NCI-H2107 (cell line): ENCODE results near the gene PWP2.
"Not testable (repeated sequence)": the region's sequence is repeated elsewhere in the genome, so short reads cannot be mapped to it uniquely, and the experiment has no call there.

Source experiments
- DNase-seq: peaks from one replicate; lab custom pipeline; 2025; lab: John Stamatoyannopoulos, UW

The PWP2 gene

GRCh38 chr21:44163167-44163653 is 56.0 kb downstream of the PWP2 start:
- DNase-seq = not testable (repeated sequence)

- not testable (repeated sequence) for DNase-seq
Measured at GRCh38 chr21:44165933-44166332, 58.7 kb downstream of the PWP2 start.

GRCh38 chr21:44167527-44167926 is 60.3 kb downstream of the PWP2 start:
- DNase-seq = not testable (repeated sequence)

GRCh38 chr21:44170326-44170725 is 63.1 kb downstream of the PWP2 start:
- DNase-seq = not testable (repeated sequence)

GRCh38 chr21:44170863-44171262 is 63.7 kb downstream of the PWP2 start:
- not testable (repeated sequence) for DNase-seq

- DNase-seq = not testable (repeated sequence)
Measured at GRCh38 chr21:44171962-44172572, 64.9 kb downstream of the PWP2 start.

- DNase-seq = not testable (repeated sequence)
Measured at GRCh38 chr21:44172741-44173140, 65.5 kb downstream of the PWP2 start.

- DNase-seq = not testable (repeated sequence)
Measured at GRCh38 chr21:44175189-44175588, 68.0 kb downstream of the PWP2 start.

- not testable (repeated sequence) for DNase-seq
Measured at GRCh38 chr21:44176127-44176526, 68.9 kb downstream of the PWP2 start.
